Measurements from ENCODE around the gene AHDC1. TPM values are rescaled to one million over a fixed set of nuclear protein-coding genes. Genes with fewer than 3 reads are reported as not detected.
A peak's percentile ranks its signal among the peaks of the same experiment; 100 is the strongest.

Gene AHDC1
- total and polyA plus RNA-seq, 9 donors: 11.2 to 159 (median 82.1) TPM

DNA sequence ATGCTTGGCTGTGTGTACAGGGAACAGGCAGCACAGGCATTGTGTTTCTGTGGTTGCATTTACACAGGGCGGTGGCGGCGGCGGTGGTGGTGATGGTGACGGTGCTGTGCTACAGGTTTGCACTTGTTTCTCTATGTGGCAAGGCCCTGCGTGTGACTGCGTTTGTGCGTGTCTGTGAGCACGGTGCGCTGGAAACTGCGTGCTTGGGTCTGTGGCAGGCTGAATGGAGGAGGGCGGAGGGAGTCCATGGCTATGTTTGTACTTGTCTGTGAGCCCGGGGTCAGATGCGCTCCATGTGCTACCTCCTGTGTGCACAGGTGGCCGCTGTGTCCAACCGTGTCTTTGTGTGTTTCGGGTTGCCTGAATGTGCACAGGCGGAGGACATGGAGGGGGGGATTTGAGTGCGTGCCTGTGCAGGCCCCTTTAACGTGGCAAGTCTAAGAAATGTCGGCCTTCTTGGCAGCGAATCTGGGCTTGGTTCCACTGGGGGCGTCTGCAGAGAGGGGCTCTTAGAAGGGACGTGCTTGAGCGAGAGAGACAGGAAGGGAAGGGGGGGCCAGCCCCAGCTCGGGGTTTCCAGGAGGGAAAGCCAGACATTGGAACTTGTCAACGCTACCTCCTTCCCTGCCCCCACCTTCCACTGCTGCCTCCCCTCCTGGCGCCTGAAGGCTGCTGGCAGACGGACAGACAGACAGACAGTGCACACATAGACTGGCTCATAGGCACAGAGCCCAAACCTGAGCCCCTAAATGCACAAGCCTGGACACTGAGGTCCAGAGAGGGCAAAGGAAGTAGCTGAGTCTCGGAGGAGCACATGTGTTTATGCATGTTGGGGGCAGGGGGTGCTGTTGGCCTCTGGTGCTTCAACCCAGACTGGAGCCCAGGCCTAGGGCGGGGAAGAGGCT is 81.3 kb downstream of the AHDC1 start:
- peak in 3 of 5 donors; percentile 53 to 63 (median 57) for DNase-seq
- H3K27me3 ChIP-seq: no peaks in the 10 kb centered on the region
- WGBS, 3 donors: 47 to 49% (median 49%) methylated on average over 31 of the region's 31 CpGs
- peak overlapping the region in 1 of 2 donors; percentile 69 for H3K27ac ChIP-seq
- peaks cover 56% of the 10 kb centered on the region for H3K4me1 ChIP-seq (ENCODE audit: insufficient read depth)
- TF ChIP-seq, protein P1, sequence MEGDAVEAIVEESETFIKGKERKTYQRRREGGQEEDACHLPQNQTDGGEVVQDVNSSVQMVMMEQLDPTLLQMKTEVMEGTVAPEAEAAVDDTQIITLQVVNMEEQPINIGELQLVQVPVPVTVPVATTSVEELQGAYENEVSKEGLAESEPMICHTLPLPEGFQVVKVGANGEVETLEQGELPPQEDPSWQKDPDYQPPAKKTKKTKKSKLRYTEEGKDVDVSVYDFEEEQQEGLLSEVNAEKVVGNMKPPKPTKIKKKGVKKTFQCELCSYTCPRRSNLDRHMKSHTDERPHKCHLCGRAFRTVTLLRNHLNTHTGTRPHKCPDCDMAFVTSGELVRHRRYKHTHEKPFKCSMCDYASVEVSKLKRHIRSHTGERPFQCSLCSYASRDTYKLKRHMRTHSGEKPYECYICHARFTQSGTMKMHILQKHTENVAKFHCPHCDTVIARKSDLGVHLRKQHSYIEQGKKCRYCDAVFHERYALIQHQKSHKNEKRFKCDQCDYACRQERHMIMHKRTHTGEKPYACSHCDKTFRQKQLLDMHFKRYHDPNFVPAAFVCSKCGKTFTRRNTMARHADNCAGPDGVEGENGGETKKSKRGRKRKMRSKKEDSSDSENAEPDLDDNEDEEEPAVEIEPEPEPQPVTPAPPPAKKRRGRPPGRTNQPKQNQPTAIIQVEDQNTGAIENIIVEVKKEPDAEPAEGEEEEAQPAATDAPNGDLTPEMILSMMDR (IDR thresholded peaks at IDR 0.05): peak in 1 of 3 donors; percentile 24
- TF ChIP-seq POLR2A (IDR thresholded peaks at IDR 0.05) (no peak), EP300 (IDR thresholded peaks at IDR 0.05) (no peak)
- no peak overlapping the region for H3K4me3 ChIP-seq
- intact Hi-C loops (cut with DNase I): loop anchor here in 2 of 4 donors (10.0 kb wide), 2 partner anchors 52 to 82 kb away; partner anchors contain the start of gene AHDC1 (in 2 of the 2)
- no peaks in the 10 kb centered on the region for H3K36me3 ChIP-seq
- H3K9me3 ChIP-seq: no peaks in the 10 kb centered on the region

GRCh38 chr1:27521861-27522431 is 82.0 kb downstream of the AHDC1 start:
- intact Hi-C loops (cut with DNase I): loop anchor here in 2 of 4 donors (10.0 kb wide), 2 partner anchors 53 to 83 kb away; partner anchors contain the start of gene AHDC1 (in 2 of the 2)
- no peak for DNase-seq
- TF ChIP-seq, protein P1 (IDR thresholded peaks at IDR 0.05): no peak
- TF ChIP-seq EP300 (IDR thresholded peaks at IDR 0.05): no peak
- Histone ChIP-seq H3K36me3 (no peaks in the 10 kb centered on the region), H3K4me1 (ENCODE audit: insufficient read depth) (peaks cover 49% of the 10 kb centered on the region), H3K9me3 (no peaks in the 10 kb centered on the region), H3K4me3 (no peak overlapping the region), H3K27me3 (no peaks in the 10 kb centered on the region), H3K27ac (peak overlapping the region in 1 of 2 donors; percentile 41)
- 69 to 73% (median 71%) methylated on average over 9 of the region's 9 CpGs for whole genome bisulfite sequencing, 3 donors

- peak overlapping the region in 1 of 2 donors; percentile 41 for H3K27ac ChIP-seq
- DNase-seq: peak in 1 of 5 donors; percentile 51
- intact Hi-C loops (cut with DNase I): loop anchor here in 2 of 4 donors (10.0 kb wide), 2 partner anchors 53 to 83 kb away; partner anchors contain the start of gene AHDC1 (in 2 of the 2)
- WGBS, 3 donors: 12 to 26% (median 16%) methylated on average over 20 of the region's 20 CpGs
- no peaks in the 10 kb centered on the region for H3K9me3 ChIP-seq
- no peak overlapping the region for H3K4me3 ChIP-seq
- no peaks in the 10 kb centered on the region for H3K27me3 ChIP-seq
- no peaks in the 10 kb centered on the region for H3K36me3 ChIP-seq
- peaks cover 44% of the 10 kb centered on the region for H3K4me1 ChIP-seq (ENCODE audit: insufficient read depth)
- TF ChIP-seq EP300 (IDR thresholded peaks at IDR 0.05) (no peak), POLR2A (IDR thresholded peaks at IDR 0.05) (no peak)
- TF ChIP-seq, protein P1 (IDR thresholded peaks at IDR 0.05): no peak
These were observed 82.6 kb downstream of the AHDC1 start for GRCh38 chr1:27521336-27521831.

- WGBS, 3 donors: 41 to 61% (median 50%) methylated on average over 4 of the region's 4 CpGs
- no peak for TF ChIP-seq EP300 (IDR thresholded peaks at IDR 0.05)
- TF ChIP-seq POLR2A (IDR thresholded peaks at IDR 0.05): no peak
- TF ChIP-seq, protein P1 (IDR thresholded peaks at IDR 0.05): no peak
- DNase-seq: no peak
- peaks cover 39% of the 10 kb centered on the region for H3K4me1 ChIP-seq (ENCODE audit: insufficient read depth)
- H3K9me3 ChIP-seq: no peaks in the 10 kb centered on the region
- no peak overlapping the region for H3K27ac ChIP-seq
- no peaks in the 10 kb centered on the region for H3K27me3 ChIP-seq
- intact Hi-C loops (cut with DNase I): loop anchor here in 2 of 4 donors (10.0 kb wide), 2 partner anchors 54 to 84 kb away; partner anchors contain the start of gene AHDC1 (in 2 of the 2)
- no peaks in the 10 kb centered on the region for H3K36me3 ChIP-seq
- H3K4me3 ChIP-seq: no peak overlapping the region
These were observed 83.3 kb downstream of the AHDC1 start for GRCh38 chr1:27520651-27521050.

All from ovary (tissue), 9 donors.